MCF 10A (cell line): ENCODE results near the gene EIF5B. TPM values are rescaled to one million over a fixed set of nuclear protein-coding genes. Genes with fewer than 3 reads are reported as not detected.
"Not testable (repeated sequence)": the region's sequence is repeated elsewhere in the genome, so short reads cannot be mapped to it uniquely, and the experiment has no call there.

Source experiments
- BruUV-seq: library from RNA; stranded (reverse); fragments of 400-500 nt; replicated peaks from 2 replicates; lab custom pipeline; 2021; lab: Mats Ljungman, UMichigan
- CTCF ChIA-PET: fragments of 300-600 bp; sonication (Branson Sonifier 250); formaldehyde crosslinking; extraction: SDS; loops from one replicate; lab custom pipeline; 2021; ENCODE audit warnings: antibody characterized with exemption, inconsistent platforms; lab: Yijun Ruan, JAX
- POLR2A ChIA-PET: fragments of 300-600, 350-650 bp; sonication (Branson Sonifier 250); formaldehyde crosslinking; extraction: SDS; loops from one replicate; lab custom pipeline; 2020; ENCODE audit warnings: antibody characterized with exemption, inconsistent platforms; lab: Yijun Ruan, JAX
- DNase-seq: peaks from one replicate; pipeline ENCODE4 v3.0.0-alpha.2; 2018; ENCODE audit not compliant: unreplicated experiment
- H3K27ac Mint-ChIP-seq: one replicate; pipeline ENCODE4 v1.8.0; 2022; ENCODE audit warnings: mild to moderate bottlenecking, low read depth, mixed read lengths; ENCODE audit not compliant: unreplicated experiment
- H3K27me3 Mint-ChIP-seq: one replicate; pipeline ENCODE4 v1.8.0; 2022; ENCODE audit warnings: mixed read lengths; ENCODE audit not compliant: insufficient read depth, unreplicated experiment
- H3K36me3 Mint-ChIP-seq: one replicate; pipeline ENCODE4 v1.8.0; 2022; ENCODE audit warnings: mild to moderate bottlenecking, moderate library complexity, mixed read lengths; ENCODE audit not compliant: insufficient read depth, unreplicated experiment
- H3K4me1 Mint-ChIP-seq: one replicate; pipeline ENCODE4 v1.8.0; 2022; ENCODE audit warnings: mixed read lengths; ENCODE audit not compliant: insufficient read depth, unreplicated experiment
- H3K4me3 Mint-ChIP-seq: one replicate; pipeline ENCODE4 v1.8.0; 2022; ENCODE audit warnings: mild to moderate bottlenecking, moderate library complexity, mixed read lengths; ENCODE audit not compliant: unreplicated experiment
- H3K9me3 Mint-ChIP-seq: one replicate; pipeline ENCODE4 v1.8.0; 2022; ENCODE audit warnings: mixed read lengths; ENCODE audit not compliant: unreplicated experiment
- intact Hi-C: fragments of 100-400 bp; cut with micrococcal nuclease; formaldehyde crosslinking; loops from 2 replicates; pipeline ENCODE4 v1.14.1; 2022
- total RNA-seq: library from RNA; stranded (reverse); gene quantifications from 2 replicates; pipeline ENCODE4 v1.2.3, GENCODE V29; 2022
- TF ChIP-seq, protein P1 (sequence below): fragments of 200-600 bp; IDR thresholded peaks from one replicate; pipeline ENCODE4 v1.8.0; 2022; ENCODE audit warnings: antibody characterized with exemption, mild to moderate bottlenecking; ENCODE audit not compliant: unreplicated experiment

EIF5B gene
- total RNA-seq, 1 experiment from 2014 or later = 55.5 TPM

DNA sequence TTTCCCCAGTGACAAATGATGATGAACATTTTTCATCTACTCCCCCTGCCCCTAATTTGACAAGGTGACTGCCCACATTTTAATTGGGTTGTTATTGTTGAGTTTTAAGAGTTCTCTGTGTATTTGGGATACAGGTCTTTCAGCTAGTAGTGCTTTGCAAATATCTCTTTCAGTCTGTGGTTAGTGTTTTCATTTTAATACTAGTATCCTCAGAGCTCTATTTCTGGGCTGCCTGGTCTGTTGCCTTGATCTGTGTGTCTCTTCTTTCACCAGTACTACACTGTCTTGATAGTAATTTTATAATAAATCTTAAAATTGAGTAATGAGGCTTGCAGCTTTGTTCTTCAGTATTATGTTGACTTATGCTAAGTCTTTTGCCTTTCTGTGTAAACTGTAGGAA is 19.7 kb downstream of the EIF5B start:
- Mint-ChIP-seq H3K27me3 (no peaks in the 10 kb centered on the region), H3K36me3 (peaks cover 18% of the 10 kb centered on the region), H3K27ac (no peak overlapping the region), H3K4me1 (peaks cover 12% of the 10 kb centered on the region), H3K4me3 (no peak overlapping the region), H3K9me3 (no peaks in the 10 kb centered on the region)
- ChIA-PET CTCF (interaction anchor here (0.7 to 1.6 kb wide), 5 partner anchors 9 to 131 kb away, joined by 3 to 10 read pairs (median 3); partner anchors contain the start of genes EIF5B and TXNDC9), POLR2A (interaction anchor here (1.0 to 2.6 kb wide), 4 partner anchors 9 to 25 kb away, joined by 3 to 9 read pairs (median 4); partner anchors contain the start of genes EIF5B and TXNDC9)
- BruUV-seq = no TSS peak
- TF ChIP-seq, protein P1, sequence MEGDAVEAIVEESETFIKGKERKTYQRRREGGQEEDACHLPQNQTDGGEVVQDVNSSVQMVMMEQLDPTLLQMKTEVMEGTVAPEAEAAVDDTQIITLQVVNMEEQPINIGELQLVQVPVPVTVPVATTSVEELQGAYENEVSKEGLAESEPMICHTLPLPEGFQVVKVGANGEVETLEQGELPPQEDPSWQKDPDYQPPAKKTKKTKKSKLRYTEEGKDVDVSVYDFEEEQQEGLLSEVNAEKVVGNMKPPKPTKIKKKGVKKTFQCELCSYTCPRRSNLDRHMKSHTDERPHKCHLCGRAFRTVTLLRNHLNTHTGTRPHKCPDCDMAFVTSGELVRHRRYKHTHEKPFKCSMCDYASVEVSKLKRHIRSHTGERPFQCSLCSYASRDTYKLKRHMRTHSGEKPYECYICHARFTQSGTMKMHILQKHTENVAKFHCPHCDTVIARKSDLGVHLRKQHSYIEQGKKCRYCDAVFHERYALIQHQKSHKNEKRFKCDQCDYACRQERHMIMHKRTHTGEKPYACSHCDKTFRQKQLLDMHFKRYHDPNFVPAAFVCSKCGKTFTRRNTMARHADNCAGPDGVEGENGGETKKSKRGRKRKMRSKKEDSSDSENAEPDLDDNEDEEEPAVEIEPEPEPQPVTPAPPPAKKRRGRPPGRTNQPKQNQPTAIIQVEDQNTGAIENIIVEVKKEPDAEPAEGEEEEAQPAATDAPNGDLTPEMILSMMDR = no peak
- intact Hi-C loops = no loop called here
- DNase-seq = no peak

DNA sequence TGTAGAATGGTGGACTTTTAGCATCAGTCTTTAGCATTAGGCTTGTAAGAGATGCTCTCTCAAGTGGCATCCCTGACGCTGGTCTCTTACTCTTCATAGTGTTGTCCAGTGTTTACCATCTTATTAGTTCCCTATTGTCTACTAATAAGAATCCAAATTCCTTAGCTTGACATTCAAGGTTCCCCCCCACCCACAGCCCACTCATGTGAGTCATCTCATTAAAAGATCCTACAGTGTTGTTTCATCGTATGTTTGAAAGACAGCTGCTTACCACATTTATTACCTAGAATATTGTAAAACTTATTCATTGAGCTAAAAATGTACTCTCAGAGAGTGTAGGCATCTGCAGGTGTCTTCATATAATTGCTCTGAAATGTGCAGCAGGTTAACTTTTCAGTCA is 28.5 kb downstream of the EIF5B start:
- Mint-ChIP-seq H3K27ac (no peak overlapping the region), H3K27me3 (no peaks in the 10 kb centered on the region), H3K4me1 (no peaks in the 10 kb centered on the region), H3K4me3 (no peak overlapping the region), H3K9me3 (no peaks in the 10 kb centered on the region), H3K36me3 (peaks cover 82% of the 10 kb centered on the region)
- TF ChIP-seq, protein P1 = no peak
- no peak for DNase-seq
- ChIA-PET POLR2A (interaction anchor here (1.0 to 2.2 kb wide), 4 partner anchors 11 to 30 kb away, joined by 3 to 6 read pairs (median 4); partner anchors contain the start of genes EIF5B and TXNDC9), CTCF (interaction anchor here (0.6 to 1.2 kb wide), 4 partner anchors 8 to 456 kb away, joined by 3 to 4 read pairs (median 4); no protein-coding TSS in a partner anchor)
- intact Hi-C loops = no loop called here
- BruUV-seq = no TSS peak

DNA sequence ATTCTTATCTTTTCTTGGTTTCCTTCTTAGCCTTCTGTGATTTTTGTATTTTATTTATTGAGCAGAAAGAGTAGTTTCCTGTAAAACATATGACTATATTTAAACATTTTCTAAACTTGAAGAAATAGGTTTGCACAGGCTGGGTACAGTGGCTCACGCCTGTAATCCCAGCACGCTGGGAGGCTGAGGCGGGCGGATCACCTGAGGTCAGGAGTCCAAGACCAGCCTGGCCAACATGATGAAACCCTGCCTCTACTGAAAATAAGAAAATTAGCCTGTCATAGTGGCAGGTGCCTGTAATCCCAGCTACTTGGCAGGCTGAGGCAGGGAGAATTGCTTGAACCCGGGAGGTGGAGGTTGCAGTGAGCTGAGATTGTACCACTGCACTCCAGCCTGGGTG is 31.7 kb downstream of the EIF5B start:
- intact Hi-C loops, CTCF ChIA-PET, H3K9me3 Mint-ChIP-seq, POLR2A ChIA-PET, H3K4me1 Mint-ChIP-seq, BruUV-seq, DNase-seq, H3K27ac Mint-ChIP-seq, H3K4me3 Mint-ChIP-seq, H3K27me3 Mint-ChIP-seq: not testable (repeated sequence)
- H3K36me3 Mint-ChIP-seq = peaks cover 82% of the 10 kb centered on the region

DNA sequence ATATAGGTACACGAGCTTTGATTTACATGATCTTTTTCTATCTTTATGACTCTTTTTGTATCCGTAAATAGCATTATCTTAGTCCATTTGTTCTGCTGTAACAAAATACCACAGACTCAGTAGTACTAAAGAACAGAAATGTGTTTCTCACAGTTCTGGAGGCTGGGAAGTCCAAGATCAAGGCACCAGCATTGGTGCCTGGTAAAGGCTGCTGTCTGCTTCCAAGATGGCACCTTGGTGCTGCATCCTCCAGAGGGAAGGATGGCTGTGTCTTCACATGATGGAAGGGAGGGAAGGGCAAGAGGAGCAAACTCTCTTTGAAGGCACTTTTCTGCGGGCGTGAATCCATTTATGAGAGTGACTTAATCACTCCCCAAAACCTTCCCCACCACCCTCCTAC is 36.0 kb downstream of the EIF5B start:
- BruUV-seq = no TSS peak
- no peak for DNase-seq
- peaks cover 81% of the 10 kb centered on the region for H3K36me3 Mint-ChIP-seq
- peak overlapping the region; percentile 31 for H3K27ac Mint-ChIP-seq
- no peaks in the 10 kb centered on the region for H3K9me3 Mint-ChIP-seq
- no peak overlapping the region for H3K4me3 Mint-ChIP-seq
- TF ChIP-seq, protein P1 = no peak
- ChIA-PET CTCF (interaction anchor here (1.0 to 2.8 kb wide), 2 partner anchors 8 to 10 kb away, joined by 3 to 14 read pairs; no protein-coding TSS in a partner anchor), POLR2A (interaction anchor here (1.2 kb wide), 1 partner anchor 36 kb away, joined by 3 read pairs; the partner anchor contains the start of gene EIF5B)
- no peaks in the 10 kb centered on the region for H3K27me3 Mint-ChIP-seq
- no peaks in the 10 kb centered on the region for H3K4me1 Mint-ChIP-seq
- intact Hi-C loops = no loop called here
